Measurements from ENCODE around the gene ABT1.

DNA sequence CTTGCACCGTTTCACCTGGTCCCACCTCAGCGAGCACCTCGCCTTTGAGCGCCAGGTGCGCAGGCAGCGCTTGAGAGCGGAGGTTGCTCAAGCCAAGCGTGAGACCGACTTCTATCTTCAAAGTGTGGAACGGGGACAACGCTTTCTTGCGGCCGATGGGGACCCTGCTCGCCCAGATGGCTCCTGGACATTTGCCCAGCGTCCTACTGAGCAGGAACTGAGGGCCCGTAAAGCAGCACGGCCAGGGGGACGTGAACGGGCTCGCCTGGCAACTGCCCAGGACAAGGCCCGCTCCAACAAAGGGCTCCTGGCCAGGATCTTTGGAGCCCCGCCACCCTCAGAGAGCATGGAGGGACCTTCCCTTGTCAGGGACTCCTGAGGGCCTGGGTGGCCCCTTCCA, 1.5 kb downstream of the ABT1 start:
- no peak for TF ChIP-seq CTCF (IDR thresholded peaks at IDR 0.05)
- TF ChIP-seq EZH2 (IDR thresholded peaks at IDR 0.05) = no peak
